Activated T-cell treated with anti-CD3 and anti-CD28 coated beads for 1 hour (primary cell): ENCODE results near the gene ANAPC1.
"Not testable (repeated sequence)": the region's sequence is repeated elsewhere in the genome, so short reads cannot be mapped to it uniquely, and the experiment has no call there.

Experiments
- DNase-seq: peaks from one replicate; pipeline ENCODE4 v3.0.0-alpha.2; 2020; ENCODE audit warnings: low read depth

ANAPC1 gene

GRCh38 chr2:111905475-111905869 is 21.5 kb upstream of the ANAPC1 start:
- not testable (repeated sequence) for DNase-seq

GRCh38 chr2:111904726-111905474 is 20.9 kb upstream of the ANAPC1 start:
- no peak for DNase-seq

GRCh38 chr2:111903930-111904439 is 20.0 kb upstream of the ANAPC1 start:
- no peak for DNase-seq

GRCh38 chr2:111903516-111903915 is 19.5 kb upstream of the ANAPC1 start:
- no peak for DNase-seq

- DNase-seq: no peak
Measured at GRCh38 chr2:111900859-111901258, 16.9 kb upstream of the ANAPC1 start.

- no peak for DNase-seq
Measured at GRCh38 chr2:111898703-111899514, 14.9 kb upstream of the ANAPC1 start.

GRCh38 chr2:111897924-111898702 is 14.1 kb upstream of the ANAPC1 start, which contains the start of gene MERTK:
Gene MERTK, plus strand, starts transcription at chr2:111898607. Its CDS starts 129 bp downstream, at chr2:111898736.
- peak; percentile 42 for DNase-seq

- DNase-seq: no peak
Measured at GRCh38 chr2:111897630-111897923, 13.6 kb upstream of the ANAPC1 start.

- DNase-seq: no peak
Measured at GRCh38 chr2:111896576-111896975, 12.6 kb upstream of the ANAPC1 start.

GRCh38 chr2:111896024-111896423 is 12.0 kb upstream of the ANAPC1 start:
- DNase-seq: no peak

- no peak for DNase-seq
Measured at GRCh38 chr2:111884592-111884964, 585 bp upstream of the ANAPC1 start.

- not testable (repeated sequence) for DNase-seq
Measured at GRCh38 chr2:111872806-111873205, 11.2 kb downstream of the ANAPC1 start.

- DNase-seq: not testable (repeated sequence)
Measured at GRCh38 chr2:111865124-111865523, 18.9 kb downstream of the ANAPC1 start.

- DNase-seq: not testable (repeated sequence)
Measured at GRCh38 chr2:111860005-111860404, 24.0 kb downstream of the ANAPC1 start.

- not testable (repeated sequence) for DNase-seq
Measured at GRCh38 chr2:111852544-111852943, 31.4 kb downstream of the ANAPC1 start.

- DNase-seq: not testable (repeated sequence)
Measured at GRCh38 chr2:111850646-111851045, 33.3 kb downstream of the ANAPC1 start.

- DNase-seq: not testable (repeated sequence)
Measured at GRCh38 chr2:111839625-111840282, 44.2 kb downstream of the ANAPC1 start.

GRCh38 chr2:111838992-111839391 is 45.0 kb downstream of the ANAPC1 start:
- not testable (repeated sequence) for DNase-seq

GRCh38 chr2:111834221-111834620 is 49.8 kb downstream of the ANAPC1 start:
- not testable (repeated sequence) for DNase-seq

- DNase-seq: not testable (repeated sequence)
Measured at GRCh38 chr2:111830479-111830878, 53.5 kb downstream of the ANAPC1 start.

GRCh38 chr2:111828217-111828766 is 55.7 kb downstream of the ANAPC1 start:
- not testable (repeated sequence) for DNase-seq
